ENCODE measurements around the gene PCCA.

DNA sequence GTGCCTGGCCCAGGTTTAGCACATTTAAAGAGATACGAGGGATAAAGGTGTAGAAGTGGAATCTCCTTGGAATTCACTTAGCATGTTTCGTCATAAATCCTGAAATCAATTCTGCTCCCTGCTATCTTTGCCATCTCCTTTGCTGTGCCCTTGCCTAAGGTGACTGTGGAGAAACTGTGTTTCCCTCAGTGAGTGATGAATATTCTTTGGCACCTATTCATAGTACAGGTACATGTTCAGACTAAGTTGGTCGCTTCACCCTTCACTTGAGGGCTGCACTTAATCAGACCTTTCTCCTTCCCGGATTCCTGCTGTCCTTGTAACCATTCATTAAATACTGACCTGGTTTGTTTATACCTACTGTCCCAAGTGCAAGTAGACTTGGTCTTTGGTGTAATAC is 17.8 kb downstream of the PCCA start:
- no peak for TF ChIP-seq RXRA (IDR thresholded peaks at IDR 0.05; ENCODE audit: borderline replicate concordance, low read depth)
- no peak for TF ChIP-seq CTCF (IDR thresholded peaks at IDR 0.05)
- TF ChIP-seq RCOR1 (IDR thresholded peaks at IDR 0.05; ENCODE audit: low read length): no peak
- no peak for TF ChIP-seq PBX3 (IDR thresholded peaks at IDR 0.05)
